HG03354 (cell line): ENCODE data around the gene FRMD4A.

Experiments used
- ATAC-seq: cut with Tn5 transposase; IDR thresholded peaks from one replicate; pipeline ENCODE4 v1.9.1; 2021; ENCODE audit warnings: mild to moderate bottlenecking; ENCODE audit not compliant: unreplicated experiment, poor library complexity, severe bottlenecking

FRMD4A gene

GRCh38 chr10:14299556-14299955 is 31.2 kb downstream of the FRMD4A start:
- no peak for ATAC-seq

DNA sequence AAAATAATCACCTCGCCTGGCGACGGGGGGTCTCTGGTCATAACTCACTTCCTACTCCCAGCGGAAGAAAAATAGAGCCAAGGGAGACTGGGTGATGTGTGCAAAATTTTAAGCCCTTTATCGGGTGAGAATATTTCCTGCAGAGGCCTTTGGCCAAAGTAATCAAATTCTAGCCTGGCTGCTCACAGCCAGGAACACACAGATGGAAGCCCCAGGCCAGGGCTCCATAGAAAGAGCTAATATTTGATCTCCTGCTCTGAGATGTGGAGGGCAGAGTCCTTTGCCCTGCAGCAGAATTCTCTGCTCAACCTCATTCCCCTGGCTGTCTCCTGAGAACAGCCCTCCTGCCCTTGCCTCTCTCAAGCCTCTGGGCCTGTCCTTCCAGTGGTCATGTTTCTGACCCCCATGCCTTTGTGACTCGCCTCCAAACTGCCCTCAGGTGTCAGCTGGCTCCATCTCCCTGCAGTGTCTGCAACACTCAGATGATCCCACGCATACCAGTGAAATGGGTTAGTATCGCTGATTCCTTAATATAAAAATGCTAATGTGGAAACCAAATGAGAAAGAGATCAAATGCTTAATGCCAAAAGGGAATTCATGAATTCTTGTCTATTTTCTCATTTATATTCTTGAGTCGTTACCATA is 34.5 kb downstream of the FRMD4A start:
- no peak for ATAC-seq

GRCh38 chr10:14294347-14295059 is 36.2 kb downstream of the FRMD4A start:
- ATAC-seq, result no peak

DNA sequence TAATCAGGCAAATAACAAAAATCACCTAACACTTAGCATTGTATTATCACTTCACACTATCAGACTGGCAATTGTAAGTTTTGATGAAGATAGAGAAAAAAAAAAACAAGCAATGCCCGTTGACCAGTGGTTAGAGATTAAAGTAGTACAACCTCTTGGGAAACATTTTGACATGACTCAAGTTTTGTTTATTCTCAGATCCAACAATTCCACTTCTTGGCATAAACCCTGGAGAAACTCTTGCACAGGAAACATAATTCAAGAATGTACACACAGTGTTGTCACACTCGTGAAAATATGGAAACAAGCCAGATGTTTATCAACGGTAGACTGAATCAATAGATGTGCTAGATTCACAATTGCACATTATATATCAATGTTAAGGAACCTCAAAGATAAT is 37.2 kb downstream of the FRMD4A start:
- no peak for ATAC-seq

DNA sequence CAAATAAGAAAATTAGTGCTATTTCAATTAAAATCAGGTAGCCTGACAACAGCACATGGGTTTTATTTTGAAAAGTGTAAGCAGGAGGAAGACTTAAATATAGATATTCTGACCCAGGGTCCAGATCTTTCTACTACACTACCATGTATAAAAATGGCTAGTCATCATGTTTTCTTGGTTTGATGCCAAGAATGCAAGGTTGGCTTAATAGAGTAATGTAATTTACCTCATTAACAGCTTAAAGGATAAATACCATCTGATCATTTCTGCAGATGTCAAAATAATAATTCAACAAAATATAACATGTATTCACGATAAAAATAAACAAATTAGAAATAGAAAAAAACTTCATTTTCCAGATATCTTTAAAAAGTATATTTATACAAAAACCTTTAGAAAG is 39.4 kb downstream of the FRMD4A start:
- no peak for ATAC-seq

- no peak for ATAC-seq
Measured at GRCh38 chr10:14285941-14286560, 44.7 kb downstream of the FRMD4A start.

GRCh38 chr10:14282276-14282675 is 48.4 kb downstream of the FRMD4A start:
- no peak for ATAC-seq

DNA sequence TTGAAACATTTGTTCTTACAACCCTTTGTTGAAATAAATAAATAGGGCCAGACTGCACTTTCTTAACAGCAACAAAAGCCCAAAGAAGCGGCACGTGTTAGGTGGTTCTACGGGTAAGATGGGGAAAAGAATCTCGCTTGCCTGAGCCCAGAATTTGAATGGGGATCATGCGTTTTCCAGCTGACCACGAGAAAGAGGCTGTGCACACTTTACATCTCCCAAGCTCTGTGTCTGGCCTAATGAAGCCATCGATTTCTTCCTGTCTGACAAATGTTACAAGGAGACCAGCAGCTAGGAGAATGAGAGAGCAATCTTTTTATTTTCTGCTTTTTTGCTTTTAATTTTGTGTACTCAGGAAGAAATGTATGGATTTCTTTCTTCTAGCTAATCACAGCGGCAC is 52.2 kb downstream of the FRMD4A start:
- ATAC-seq, result no peak

DNA sequence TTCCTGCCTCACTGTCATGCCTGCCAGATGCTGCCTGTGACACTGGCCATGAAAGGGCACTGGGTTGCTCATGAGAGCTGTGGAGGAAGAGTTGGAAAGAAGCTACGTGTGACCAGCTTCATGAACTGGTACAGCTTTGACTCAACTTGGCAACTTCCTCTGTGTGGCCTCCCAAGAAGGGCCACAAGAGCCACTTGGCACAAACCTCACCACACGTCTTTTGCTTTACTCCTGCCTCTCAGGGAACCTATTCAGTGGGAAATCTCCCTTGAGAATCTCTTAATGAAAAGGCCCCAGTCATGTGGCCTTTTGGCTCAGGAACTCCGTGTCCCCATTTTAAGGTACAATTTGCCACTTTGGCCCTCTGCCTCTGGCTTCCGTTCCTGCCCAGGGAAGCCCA is 54.5 kb downstream of the FRMD4A start:
- no peak for ATAC-seq

- ATAC-seq, result no peak
Measured at GRCh38 chr10:14271621-14272020, 59.1 kb downstream of the FRMD4A start.

GRCh38 chr10:14270370-14270769 is 60.4 kb downstream of the FRMD4A start:
- ATAC-seq, result no peak

DNA sequence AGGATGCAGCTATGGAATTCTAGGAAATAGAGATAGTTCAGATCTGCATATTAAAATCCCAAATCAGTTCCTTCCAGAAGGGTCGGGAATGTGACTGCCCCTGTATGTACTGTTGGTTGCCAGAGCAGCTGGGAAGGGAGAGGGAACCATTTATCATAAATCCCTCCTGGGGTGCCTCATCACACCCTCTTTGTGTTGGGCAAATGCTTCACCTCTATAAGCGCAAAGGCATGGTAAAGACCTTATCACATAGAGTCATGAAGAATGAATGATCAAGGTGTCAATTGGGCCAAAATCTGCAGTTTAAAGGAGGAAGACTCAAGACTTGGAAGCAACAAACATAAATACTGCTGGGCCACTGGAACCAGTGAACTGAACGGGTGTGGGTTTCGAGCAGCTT is 65.0 kb downstream of the FRMD4A start:
- ATAC-seq, result no peak

DNA sequence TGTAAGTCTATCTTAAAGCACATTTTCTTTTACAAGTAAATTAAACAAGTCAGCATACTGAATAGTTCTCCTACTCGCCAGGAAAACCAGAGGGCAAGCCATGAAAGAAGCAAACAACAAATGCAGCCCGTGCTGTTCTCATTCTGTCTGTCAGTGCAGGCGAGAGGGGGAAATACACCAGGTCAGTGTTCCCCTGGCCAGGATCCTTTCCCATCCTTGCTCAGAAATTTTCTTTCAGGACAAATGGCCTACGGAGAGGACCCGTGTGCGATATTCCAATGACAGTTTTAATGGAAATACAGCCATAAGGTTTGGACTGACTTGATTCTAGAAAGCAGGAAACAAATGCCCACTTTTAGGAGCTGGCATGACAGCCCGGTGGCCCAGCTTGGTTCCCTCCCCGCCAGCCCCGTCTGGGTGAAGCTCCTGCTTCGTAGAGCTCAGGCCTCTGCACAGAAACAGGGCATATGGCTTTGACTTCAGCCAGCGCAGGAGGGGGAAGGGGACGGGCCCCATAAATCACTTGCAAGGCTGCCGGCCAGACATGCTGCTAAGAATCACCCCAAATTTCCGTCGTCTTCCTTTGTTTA is 67.8 kb downstream of the FRMD4A start:
- no peak for ATAC-seq

DNA sequence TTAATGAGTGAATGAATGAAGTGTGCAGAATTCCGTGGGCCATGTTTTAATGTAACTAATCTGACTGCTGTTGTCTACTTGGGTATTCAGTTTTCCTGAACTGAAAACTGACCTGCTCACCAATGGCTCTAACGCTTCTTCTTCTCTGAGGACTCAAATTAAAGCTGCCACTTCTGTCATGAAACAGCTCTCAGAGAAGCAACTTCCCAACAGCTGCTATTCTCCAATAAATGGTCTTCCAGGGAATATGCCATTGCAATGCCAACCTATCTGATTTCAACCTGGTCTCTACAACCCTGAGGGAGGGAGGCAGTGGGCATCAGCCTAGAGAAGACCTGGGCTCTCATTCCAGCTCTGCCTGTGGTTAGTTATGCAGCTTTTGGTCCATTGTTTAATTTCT is 69.4 kb downstream of the FRMD4A start:
- no peak for ATAC-seq

- ATAC-seq, result no peak
Measured at GRCh38 chr10:14259696-14260566, 70.8 kb downstream of the FRMD4A start.

DNA sequence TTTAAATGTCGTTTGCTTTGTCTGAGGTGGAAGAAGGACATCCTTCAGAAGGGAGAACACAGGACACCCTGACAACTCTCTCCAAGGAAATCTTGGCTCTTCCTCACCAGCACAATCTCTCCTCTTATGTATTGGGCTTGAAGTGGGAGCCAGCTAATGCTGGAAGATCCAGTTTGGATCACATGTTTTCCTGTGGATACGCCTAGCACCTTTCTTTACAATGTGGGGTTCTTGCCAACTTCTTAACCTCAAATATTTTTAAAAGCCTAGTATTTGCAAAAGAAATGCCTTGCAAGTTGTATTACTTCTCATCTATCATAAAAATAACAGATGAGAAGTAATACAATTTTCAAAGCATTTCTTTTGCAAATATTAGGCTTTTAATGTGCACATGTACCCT is 76.4 kb downstream of the FRMD4A start:
- ATAC-seq, result no peak

GRCh38 chr10:14253711-14254110 is 77.0 kb downstream of the FRMD4A start:
- ATAC-seq, result no peak

GRCh38 chr10:14253079-14253478 is 77.6 kb downstream of the FRMD4A start:
- ATAC-seq, result no peak

DNA sequence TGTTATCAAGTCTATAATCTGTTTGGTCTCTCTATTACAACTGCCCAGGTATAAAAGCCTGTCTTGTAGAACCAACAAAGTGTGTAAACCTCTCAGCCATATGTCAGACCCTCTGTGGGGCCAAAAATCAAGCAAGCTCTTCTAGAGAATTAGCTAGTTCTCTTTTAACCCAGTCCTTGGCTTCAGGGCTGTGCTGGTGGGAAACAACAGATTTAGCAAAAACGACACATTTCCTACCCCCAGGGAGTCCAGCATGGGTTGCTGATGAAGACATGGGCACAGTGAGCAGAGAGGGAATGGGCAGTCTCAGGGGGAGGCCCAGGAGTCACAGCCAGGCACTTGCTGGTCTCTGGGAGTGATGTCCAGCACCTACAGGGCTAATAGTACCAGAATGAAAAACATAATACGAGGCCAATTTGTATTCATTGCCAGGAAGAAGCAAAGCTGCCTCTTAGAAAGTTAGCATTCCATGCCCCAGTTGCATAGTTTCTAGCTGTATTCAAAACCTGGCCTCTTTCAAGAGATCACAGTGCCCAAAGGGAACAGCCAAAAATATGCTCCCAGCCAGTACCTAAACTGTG is 80.1 kb downstream of the FRMD4A start:
- no peak for ATAC-seq
